Stimulated activated CD8-positive, alpha-beta memory T cell treated with anti-CD3 and anti-CD28 coated beads, Interleukin-15, amount 100 ng/mL, for 48 hours (primary cell): ENCODE results near the gene OR8B12.
"Not testable (repeated sequence)": the region's sequence is repeated elsewhere in the genome, so short reads cannot be mapped to it uniquely, and the experiment has no call there.

Experiments used
- DNase-seq, 2 donors: peaks; one replicate each; pipeline ENCODE4 v3.0.0-alpha.2; 2020; ENCODE audit warnings: low read depth in 2 of 2

Gene OR8B12

DNA sequence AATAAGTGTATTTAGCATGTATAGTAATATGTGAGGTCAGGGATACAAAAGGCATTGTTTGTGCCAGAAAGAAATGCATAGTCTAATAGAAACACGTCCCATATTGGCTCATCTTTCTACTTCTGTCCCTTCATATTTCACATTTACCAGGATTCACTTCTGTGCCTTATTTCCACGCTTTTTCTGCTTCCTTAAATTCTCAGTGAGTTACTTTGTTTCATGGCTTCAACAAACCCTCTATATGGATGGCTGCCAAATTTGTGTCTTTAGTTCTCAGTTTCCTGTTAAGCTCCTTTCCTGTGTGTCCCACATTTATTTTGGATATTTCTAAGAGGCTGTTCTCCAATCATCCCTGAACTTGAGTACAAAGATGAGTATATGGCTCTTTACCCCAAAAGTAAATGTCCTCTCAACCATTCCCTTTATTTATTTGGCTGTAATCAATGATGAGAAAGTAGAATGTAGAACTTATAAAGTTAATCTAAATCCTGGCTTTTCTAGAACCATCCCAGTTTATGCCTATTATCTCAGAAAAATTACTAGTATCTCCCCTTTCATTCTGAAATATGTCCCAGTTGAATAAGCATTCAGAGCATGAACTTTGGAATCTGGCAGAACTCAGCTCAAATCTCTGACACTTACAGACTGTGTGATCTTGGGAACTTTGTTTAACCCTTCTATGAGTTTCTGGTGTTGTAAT lies 23.5 kb downstream of the OR8B12 start:
- no peak for DNase-seq

DNA sequence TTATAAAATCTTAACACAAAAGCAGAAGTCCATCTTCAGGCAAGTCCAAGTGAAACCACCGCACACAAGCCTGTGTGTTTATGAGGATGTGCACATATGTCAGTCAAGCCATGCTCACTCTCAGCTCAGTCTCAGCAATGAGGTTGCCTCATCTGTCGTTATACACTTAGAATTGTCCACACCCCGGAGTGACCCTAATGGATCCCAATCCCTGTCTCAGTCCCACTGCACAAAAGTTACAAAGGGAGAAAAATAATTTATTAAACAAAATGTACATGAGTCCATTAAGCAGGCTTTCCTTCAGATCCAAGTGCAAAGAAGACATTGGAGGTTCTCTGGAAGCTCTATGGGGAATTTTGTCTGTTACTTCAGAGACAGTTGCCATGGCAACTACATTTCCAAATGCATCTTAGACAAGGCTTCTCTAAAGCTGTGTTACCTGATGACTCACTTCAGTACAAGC lies 24.4 kb downstream of the OR8B12 start:
- no peak for DNase-seq

DNA sequence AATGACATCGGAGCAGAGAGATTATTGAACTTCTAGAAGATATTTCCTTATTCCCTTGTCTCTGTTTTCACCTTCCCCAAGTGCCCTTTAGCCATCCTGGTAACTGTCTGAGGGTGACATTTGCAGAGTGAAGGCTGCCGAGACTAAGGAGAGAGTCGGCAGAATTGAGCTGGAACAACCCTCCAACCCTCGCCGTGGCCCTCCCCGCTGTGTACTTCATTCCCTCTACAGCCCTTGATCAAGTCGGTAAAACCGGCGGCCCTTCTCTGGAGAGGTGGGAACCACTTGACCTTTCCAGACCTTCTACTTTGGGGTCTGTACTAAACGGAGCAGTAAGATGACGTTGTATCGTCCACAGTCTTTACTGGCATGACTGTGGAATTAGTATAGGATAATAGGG lies 26.1 kb downstream of the OR8B12 start:
- DNase-seq: no peak

DNA sequence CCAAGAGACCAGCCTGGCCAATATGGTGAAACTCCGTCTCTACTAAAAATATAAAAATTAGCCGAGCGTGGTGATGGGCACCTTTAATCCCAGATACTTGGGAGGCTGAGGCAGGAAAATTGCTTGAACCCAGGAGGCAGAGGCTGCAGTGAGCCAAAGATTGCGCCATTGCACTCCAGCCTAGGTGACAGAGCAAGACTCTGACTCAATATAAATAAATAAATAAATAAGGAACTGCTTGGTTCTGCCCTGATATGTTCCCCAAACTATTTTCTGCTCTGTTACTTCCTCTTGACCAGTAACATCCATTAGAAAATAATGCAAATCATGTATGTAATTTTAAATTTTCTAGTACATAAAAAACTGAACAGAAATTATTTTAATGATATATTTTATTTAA lies 28.8 kb downstream of the OR8B12 start:
- DNase-seq: not testable (repeated sequence)

DNA sequence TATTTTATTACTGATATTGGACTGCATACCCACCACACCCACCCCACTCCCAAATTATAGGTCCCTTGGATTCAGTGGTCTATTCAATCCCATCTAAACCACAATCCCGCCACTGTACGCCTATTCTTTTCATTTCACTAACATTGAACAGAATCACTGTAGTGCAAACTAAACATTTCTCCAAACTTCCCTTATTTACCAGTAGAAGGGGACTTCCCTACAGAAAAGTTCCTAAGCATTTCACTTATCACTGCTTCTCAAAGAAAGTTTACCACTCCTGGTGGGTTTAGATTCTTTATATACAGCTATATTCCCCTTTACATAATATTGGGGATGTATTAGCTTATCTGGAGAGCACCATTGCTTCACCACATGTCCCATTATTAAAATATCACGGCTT lies 29.3 kb downstream of the OR8B12 start:
- DNase-seq: no peak

DNA sequence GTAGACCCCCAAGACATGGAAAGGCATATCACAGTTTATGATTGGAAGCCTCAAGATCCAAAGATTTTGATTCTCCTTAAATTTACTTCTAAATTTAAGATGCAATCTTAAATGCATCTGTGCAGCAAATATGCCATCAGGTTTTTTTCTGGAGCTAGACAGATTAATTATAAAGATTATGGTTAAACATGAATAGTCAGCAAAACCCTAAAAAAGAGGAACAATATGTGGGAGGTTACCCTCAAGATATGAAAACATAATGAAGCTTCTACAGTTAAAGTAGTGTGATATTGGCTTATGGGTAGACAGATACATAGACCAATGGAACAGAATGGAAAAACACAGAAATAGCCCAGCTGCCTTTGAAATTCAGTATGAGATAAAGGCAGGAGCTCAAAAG lies 31.7 kb downstream of the OR8B12 start:
- DNase-seq: no peak

DNA sequence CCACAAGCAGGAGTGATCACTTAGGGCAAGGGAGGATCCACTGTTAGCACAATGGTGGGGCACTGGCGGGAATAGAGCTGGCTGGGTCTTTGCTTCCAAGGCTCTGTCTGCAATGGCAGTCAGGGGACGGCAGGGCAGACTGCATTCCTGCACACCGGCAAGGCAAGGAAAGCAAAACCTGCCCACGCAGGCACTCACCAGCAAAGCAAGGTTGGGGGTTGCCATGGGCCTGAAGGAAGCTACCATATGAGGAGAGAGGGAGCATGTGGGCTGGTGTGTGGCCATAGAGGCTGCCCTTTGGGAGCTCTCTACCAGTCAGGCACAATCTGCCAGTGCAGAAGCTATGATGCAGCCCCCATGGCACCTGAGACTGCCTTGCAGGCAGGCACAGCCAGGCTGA lies 33.2 kb downstream of the OR8B12 start:
- no peak for DNase-seq

DNA sequence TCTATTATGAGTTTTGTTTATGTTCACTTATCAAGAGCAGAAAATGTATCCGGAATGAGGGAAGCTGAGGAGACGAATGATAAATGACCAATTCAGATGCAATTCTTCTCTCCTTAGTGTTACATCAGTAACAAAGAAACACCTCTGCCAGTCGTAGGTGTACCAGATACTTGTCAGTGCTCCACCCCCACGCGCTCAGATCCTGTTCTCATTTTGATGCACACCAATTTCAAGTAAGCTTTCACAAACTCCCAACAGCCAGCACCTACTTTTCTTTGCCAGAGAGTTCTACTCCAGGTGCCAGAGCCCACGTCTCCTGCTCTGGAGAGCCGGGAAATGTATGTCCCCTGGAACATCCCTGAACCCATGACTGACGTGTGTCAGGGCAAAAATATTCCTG lies 43.7 kb downstream of the OR8B12 start:
- no peak for DNase-seq

DNA sequence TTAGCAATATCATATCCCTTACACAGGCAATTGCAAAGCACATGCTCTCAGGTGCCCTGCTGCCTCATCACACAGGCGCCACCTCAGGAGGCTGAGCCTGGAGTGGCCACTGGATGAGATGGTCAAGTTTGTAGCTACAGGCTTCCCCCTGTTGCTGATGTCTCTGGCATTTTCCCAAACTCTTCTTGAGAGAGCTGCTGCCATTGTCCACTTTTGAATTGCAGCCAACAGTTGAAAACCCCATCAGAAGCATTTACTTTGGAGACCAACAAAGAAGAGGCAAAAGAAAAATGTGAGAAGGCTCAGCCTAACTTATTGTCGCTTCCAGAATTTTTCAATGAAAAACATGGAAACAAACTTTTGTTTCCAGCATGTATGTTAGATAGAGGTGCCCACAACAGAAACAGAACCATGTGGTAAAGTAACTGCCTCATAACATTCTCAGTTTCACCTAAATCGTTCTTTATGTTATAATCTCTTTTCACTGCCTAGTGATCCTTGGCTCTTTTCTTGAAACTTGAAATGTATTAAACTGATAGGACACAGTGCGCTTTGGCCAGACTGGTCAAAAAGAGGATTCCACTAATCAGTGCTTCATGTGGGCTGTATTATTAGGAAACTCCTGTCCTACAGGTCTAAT lies 50.3 kb downstream of the OR8B12 start:
- DNase-seq: no peak
